Non-pigmented ciliary epithelial cell (primary cell): ENCODE measurements around the gene SLC7A8.

ENCODE experiments used
- DNase-seq: peaks from one replicate; pipeline ENCODE4 v3.0.0-alpha.2; 2010; ENCODE audit warnings: low read depth

The SLC7A8 gene

DNA sequence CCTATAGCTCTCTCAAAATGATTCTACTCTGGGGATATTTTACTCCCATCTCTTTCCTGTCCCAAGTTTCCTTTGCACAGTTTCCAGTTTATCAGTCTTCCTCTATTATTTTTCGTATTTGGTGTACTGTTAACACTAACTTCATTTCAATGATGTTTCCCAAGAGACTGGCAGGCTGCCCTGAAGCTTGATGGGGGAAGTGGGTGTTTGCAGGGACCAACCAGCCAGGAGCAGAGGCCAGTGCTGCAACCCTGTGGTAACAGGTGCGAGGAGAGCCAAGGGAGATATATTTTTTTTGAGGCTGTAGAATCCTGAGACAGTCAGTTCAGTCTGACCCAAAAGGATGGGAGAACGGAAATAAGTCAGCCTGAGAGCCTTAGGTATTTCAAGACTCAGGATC, 52.6 kb downstream of the SLC7A8 start:
- no peak for DNase-seq

DNA sequence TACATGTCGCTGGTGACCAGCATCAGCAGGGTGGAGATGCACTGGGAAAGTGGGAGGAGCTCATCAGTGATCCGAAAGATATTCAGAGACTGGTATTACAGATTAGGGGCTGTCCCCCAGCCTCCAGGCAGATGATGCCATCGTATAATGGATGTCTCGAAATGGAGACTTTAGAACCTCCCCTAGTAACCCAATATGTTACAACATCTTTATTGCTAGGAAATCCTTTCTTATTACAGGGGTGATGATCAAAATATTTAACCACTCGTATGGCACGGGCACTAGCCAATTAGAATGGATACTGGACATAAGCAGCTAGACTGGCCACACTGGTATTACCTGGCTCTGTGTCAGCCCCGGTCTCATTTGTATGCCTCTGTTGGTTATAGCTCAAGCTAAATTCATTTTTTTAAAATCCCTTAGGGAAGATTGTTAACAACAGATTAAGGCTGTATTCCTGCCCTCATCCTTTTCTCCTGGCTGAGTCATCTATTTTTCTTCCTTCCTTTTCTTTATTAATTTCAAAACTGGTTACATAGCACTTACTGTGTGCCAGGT, 53.6 kb downstream of the SLC7A8 start:
- DNase-seq = no peak

DNA sequence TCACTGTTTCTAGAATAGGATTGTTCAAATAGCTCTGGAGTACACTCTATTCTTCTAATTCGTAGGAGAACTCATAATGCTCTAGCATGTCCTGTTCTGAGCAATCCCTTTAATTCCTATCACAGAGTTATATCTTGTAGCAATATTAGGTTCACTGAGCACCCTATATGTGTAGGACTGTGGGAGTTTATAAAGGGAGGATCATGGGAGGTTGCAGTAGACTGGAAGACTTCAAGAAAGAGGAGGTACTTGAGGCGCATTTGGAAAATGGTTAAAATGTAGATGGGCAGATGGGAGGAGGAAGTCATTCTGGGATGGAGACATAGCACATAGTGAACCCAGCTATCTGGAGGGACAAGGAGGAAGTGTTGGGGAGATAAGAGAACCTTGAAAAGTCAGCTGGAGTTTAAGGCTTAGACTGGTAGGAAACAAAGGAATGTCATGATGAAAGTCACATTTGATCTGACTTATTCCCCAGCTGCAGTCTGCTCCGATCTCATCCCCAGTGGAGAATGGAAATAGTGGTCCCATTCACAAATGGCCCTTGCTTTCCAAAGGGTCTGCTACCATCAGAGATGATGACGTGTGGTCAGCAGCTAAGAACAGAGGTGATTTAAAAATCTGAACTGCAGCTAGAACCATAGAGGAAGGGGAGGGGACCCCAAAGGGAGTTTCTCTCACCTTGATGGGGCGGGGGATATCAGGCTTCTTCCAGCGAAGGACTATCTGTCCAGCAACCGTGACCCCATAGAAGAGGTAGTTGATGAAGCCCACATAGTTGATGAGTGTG, 54.3 kb downstream of the SLC7A8 start:
- no peak for DNase-seq

DNA sequence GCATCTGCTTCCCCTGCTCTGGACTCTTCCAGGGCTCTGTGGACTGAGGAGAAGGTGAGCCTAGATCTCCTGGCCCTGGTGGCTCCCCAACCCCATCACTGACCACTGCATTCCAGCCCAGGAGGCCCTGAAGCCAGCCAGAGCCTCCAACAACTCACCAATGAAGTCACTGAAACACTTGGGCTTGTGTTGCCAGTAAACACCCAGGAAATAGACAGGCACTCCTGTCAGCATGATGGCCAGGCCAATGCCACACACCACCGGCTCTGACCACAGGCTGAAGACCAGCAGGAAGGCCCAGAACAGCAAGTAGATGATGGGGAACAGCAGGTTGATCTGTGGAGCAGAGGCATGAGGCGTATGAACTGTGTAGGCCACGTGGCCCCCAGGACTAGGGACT, 55.6 kb downstream of the SLC7A8 start:
- DNase-seq = no peak

DNA sequence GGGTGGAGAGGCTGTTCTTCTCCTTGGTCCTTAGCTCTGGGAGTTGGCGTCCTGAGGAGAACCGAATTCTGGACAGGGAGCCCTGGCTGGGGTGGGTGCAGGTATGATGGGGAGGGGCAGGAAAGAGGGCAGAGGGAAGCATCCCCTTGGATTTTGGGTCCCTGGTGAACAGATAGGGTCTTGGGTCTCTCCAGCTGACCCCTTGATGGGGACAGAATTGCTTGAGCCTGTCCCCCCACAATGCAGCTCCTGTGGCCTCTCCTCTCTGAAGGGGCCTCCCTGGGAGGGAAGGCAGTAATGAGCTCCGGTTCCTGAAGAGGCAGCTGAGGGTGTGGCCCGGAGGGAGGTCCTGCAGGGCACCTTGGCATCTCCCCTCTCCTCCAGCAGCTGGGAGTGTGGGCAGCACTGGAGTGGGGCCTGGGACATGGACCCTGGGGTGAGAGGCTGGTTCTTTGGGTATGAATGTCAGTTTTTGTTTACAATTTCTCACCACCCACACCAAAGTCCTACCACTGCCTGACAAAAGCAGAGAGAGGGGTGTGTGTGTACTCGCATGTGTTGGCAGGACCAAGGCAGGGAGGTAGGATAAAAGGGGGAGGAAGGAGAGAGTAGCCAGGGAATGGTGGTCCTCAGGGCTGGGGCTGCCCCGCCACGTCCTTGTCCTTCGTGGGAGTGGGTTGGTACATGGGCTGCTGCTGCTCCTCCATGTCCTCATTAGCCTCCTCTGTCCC, 56.7 kb downstream of the SLC7A8 start:
- DNase-seq = no peak

DNA sequence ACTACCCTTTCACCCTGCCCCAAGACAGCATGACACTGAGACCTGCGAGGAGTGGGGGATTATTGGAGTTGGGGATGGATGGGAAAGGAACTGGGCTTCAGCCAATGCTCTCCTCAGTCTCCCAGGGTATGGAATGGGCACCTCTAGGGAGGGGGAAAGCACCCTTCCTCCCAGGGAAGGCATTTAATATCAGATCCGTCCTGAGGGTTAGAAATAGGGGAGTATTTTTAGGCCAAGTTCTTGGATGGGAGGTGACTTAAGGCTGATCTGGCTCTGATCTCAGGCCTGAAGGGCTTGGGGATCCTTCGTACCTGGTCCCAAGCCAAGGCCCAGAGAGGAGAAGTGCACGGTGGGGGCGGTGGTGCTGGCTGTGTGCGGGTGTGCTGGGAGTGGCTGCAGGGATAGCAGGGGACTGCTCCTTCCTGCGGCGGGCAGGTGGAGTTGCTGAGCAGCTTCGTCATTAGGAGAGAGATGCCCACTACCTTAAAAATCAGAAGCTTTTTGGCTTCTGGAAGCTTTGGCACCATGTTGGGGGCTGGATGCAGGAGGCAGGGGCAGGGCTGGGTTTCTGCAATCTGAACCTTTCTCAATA, 57.4 kb downstream of the SLC7A8 start:
- DNase-seq = no peak

DNA sequence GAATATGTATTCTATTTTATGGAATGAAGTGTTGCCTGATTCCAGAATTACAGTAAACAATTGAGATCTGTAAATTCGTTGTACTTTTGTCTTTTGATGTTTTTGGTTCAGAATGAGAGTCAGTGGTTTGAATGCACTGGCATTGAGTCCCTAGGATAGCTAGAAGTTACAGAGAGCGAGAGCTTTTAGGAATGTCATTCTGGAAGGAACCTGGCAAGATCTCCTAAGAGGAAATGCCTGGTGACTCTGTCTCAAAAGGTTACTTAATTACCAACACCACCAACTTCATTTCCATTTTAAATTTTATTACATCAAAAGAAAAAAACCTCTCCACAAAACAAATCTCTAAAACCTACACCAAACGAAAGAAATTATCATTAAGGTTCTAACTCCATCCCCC, 58.4 kb downstream of the SLC7A8 start:
- no peak for DNase-seq

DNA sequence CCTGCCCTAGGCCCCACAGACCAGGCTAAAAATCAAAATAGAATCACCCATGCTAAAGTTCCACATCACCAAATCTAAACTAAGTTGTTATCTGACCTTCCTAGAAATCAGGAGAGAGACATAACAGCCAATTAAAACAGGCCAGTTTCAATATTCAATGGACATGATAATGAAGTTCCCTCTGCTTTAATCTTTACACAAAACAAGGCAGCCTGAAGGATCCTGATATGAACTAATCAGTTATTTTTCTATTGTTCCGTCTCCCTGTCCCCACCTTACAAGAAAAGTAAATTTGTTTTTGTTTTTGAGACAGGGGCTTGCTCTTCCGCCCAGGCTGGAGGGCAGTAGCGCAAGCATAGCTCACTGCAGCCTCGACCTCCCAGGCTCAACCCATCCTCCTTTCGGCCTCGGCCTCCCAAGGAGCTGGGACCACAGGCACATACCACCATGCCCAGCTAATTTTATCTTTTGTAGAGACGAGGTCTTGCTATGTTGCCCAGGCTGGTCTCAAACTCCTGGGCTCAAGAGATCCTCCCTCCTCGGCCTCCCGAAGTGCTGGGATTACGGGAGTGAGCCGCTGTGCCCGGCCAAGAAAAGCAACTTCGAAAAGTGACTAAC, 59.0 kb downstream of the SLC7A8 start:
- DNase-seq = no peak

DNA sequence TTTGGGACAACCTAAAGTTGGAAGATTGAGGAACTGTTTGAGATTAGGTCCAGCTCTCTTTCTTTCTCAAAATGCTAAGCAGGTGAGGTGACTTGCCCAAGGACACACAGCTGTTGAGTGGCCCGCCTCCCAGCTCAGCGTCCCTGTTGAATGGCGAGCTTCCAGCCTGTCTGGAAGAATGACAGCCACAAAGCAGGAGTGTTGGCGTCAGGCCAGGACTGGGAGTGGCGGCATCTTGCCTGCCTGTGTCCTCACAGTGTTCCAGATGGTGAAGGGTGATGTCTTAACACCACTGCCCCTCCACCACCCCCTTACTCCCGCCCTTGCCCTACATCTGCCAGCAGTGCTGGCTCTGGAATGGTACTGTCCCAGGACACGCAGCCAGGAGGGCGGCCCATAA, 60.0 kb downstream of the SLC7A8 start:
- no peak for DNase-seq

DNA sequence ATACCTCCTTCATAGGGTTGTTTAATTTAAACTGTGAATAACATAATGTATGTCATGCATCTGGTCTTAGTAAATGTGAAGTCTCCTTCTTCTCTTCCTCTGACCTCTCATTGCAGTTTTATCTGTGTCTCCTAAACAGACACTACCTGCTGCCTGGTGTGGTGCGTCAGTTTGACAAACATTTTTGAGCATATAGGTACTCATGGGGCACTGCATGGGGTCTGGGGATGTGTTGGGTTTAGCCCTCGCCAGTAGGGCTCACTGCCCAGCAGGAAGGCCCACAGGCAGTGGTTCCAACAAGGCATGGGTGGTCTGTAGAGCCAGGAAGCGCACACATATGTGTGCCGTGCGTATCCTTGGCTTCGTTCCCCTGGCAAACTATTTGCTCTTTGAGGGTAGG, 61.4 kb downstream of the SLC7A8 start:
- no peak for DNase-seq

DNA sequence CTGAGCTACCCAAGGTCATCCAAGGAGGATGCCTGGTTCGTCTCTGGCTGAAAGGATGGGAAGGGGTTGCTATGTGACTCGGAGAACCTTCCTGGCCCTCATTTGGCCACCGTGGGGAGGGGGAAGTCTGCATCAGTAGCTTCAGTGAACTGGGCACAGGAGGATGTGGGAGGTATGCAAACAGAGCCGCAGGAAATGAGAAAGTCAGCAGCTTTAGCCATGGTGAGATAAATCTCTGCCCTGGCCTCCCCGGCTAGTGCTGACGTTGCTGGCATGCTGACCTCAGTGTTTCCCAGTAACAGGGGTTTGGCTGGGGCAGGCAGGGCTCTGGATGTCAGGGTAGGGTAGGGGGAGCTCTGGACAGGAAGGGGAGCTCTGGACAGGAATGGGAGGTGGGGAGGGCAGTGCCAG, 62.1 kb downstream of the SLC7A8 start:
- no peak for DNase-seq

DNA sequence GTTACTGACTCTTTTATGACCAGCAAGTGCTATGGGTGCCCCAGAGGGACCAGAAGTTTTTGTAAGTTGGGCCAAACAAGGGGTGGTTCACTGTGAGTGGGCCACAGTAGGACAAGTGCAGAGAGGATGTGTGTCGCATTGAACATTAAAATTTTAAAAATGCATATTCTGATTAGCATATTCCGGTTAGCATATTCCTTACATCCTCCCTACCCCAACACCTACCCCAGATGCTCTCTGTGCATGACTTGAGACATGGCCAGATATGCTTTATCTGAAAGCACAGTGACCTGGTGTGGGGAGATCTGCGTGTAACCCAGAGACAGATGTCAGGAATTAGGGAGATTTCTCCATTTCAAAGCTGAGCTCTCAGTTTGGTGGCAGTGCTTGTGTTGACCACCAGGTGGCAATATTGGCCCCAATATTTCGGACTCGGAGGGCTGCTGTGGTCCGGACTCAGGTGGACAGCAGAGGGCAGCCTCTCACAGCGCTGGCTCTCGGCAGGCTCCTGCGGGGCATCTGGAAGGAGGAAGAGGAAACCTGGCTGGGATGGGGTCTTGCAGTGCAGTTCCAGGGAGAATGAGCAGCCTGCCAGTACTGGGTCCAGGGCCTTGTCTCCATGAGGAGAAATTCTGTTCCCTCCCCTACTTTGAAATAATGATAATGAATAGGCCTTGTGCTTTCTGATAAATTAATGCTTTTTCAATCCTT, 62.8 kb downstream of the SLC7A8 start:
- DNase-seq = no peak

DNA sequence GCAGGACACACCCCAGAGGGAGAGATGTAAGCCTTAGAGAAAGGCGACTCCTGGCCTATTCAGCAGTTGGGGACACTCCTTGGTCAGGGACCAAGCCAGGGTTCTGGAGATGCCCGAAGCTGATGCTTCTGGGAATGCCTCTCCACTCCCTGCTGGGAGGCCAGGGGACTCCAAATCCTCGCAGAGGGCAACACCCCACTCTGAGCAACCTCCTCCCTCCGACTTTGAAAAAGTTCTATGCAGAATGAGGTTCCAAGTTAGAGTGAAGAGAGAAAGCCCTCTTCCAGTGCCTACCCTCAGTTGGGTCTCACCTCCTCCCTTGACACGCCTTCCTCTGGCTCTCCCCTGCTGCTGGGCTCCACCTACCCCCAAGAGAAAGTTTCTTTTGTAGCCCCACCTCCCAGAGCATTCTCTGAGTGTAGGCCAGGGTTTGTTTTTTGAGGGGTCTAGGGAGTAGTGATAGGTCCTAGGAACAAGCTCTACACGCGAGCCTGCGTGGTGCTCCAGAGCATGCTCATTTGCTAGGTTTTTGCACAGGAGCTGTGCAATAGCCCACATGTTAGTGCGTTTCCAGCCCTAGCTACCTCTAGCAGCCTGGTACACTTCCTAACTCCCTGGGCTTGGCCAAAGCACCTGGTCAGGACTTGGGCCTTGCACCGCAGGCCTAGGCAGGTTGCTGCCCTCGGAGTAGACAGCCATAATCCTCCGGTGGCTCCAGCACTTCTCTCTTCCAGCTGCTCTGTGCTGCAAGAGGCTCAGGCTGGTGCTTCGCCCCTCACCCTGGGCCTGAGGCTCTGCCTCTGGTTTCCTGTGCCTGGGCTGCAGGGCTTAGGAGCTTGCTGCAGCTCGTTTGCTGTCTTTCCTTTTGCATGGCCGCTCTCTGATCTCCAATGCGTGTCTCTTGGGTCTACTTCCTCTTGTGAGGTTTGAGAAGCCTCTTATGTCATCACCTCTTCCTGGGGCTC, 63.8 kb downstream of the SLC7A8 start:
- no peak for DNase-seq

DNA sequence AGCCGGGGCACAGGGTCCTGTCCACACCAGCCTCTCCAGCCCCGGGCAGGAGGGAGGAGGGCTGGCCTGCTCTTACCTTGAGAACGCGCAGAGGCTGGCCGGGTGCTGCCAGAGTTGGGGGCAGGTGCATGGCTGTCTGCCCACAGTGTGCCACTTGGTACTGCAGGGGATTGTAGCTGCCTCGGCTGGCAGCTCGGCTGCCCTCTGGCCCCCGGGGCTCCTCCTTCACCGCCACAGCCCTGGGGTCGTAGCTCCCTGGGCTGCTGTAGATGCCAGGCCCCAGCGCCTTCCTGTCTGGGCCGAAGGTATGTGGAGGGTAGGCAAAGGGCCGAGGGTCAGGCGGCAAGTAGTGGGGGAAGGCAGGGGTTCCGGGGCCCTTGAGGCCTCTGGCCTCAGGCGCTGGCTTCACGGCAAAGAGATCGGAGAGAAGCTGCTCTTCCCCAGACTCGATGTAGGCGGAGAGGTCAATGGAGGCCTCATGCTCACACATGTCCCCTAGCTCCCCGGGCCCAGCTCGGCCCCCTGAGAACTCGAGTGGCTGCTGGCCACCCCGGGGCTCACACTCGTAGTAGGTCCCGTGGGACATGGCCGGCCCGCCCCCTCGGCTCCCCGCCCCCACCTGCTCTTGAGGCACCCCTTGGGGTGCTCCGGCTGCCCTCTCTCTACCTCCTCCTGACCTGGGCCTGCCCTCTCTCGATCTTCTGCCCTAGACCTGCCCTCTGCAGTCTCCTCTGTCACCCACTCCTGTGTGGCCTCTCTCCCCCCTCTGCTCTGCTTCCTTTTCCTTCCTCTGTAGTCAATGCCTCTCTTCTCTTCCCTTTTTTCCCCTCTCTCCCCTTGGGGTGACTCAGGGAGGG, 64.7 kb downstream of the SLC7A8 start, which contains the start of gene CEBPE:
Gene CEBPE, minus strand, starts transcription at position 750 of the 857 bp plus-strand sequence. Its CDS starts 164 bp downstream, at position 586.
- DNase-seq = no peak

DNA sequence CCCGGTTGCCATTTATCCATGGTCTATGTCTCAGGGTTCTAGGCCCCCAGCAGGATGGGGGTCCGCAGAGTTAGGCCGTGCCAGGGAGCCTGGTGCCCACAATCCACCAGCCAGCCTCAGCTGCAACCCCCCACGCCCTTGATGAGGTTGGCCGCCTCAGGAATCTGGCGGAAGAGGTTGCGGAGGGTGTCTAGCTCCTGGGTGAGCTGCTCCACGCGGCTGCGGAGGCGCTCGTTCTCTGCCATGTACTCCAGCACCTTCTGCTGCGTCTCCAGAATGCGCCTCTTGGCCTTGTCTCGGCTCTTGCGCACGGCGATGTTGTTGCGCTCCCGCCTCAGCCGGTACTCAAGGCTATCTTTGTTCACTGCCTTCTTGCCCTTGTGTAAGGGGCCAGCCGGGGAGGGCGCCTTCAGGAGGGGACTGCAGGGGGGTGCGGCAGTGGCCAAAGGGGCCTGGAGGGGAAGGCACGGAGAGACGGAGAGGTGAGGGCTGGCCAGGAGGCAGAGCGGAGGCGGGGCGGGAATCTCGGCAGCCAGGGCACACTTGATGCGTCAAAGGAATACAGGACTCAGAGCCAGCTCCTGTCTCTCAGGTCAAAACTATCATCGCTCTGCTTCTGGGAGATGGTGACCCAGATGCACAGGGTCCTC, 66.0 kb downstream of the SLC7A8 start:
- no peak for DNase-seq

DNA sequence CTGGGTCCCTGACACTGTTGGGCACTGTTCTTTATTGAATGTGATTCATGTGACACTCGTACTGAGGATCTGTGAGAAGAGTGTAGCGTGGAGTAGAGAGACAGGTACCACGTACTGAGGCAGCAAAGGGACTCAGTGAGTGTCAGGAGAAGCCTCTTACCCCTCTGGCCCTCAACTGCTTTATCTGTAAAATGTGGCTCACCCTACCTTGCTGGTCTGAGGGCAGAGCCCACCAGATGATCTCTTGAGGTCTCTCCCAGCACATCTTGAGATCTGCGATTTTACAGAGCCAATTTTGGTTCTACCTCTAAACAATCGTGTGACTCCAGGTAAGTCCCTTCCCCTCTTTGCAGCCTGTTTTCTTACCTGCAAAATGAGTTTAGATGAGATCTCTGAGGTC, 67.5 kb downstream of the SLC7A8 start:
- no peak for DNase-seq

DNA sequence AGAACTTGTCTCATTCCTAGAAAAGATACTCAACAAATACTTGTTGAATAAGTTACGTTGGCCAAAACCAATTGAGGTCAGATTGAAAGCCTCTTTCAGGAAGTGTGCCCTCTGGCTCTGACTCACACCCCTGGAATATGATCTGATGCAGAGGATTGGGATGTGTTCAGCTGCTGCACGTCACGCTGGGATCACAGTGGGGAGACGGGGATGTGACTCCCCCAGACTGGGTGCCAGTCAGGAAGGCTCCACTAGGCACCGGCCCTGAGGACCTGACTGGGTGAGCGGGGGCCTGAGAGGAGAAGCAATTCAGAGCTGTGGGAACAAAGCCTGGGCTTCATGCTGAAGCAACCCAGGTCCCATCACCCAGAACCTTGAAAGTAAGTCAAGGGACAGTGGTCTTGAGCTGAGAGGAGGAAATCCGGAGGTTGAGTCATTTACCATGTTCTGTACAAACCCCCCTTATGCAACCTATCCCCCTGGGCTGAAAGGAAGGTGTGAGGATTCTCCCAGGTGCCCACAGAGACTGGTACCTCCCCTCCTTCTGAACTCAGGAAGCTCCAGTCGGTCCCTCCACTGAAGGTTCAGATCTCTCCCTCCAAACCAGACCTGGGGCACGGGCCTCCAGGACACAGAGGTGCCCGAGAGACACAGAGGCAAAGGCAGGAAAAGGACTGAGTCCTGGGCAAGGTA, 68.3 kb downstream of the SLC7A8 start:
- DNase-seq = peak; percentile 90

DNA sequence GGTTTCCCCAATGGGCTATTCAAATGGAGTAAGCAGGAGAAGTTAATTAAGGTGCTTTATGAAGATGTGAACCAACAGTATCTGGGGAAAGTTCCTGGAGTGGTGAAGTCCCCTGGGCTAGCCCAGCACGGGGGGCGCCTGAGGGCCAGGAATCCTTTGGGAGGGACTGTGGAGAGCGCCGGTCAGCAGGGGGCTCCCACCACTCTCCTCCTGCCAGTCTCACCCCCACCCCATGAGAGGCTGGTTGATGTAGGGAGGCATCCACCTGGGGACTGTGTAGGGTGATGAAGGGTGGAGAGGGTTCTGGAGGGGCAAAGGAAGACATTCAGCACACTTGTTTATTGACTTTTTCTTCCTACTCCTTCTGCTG, 68.8 kb downstream of the SLC7A8 start:
- no peak for DNase-seq

DNA sequence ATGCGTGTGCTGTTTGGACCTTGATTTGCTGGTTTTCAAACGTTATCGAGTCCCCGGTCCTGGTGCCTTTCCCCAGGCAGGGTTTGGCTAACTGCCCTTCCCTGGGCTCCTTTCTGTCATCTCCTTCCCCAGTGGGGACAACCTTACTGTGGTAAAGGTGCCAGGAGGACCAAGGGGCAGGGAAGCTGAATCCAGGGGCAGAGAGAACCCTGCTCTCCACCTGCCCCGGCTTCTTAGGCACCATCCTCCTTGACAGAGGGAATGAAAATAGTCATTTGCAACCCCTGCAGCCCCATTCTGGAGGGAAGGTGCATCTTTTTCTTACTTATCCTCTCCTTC, 69.4 kb downstream of the SLC7A8 start:
- no peak for DNase-seq
